Activated CD4-positive, alpha-beta memory T cell treated with anti-CD3 and anti-CD28 coated beads for 36 hours (primary cell): ENCODE results near the gene MTF2. TPM values are rescaled to one million over a fixed set of nuclear protein-coding genes. Genes with fewer than 3 reads are reported as not detected.

Experiments used
- CTCF ChIA-PET: fragments of 350-600 bp; sonication (Branson Sonifier 250); formaldehyde crosslinking; loops from one replicate; lab custom pipeline; 2021; ENCODE audit warnings: antibody characterized with exemption, inconsistent platforms; lab: Charles Lee
- POLR2A ChIA-PET: fragments of 350-600 bp; sonication (Branson Sonifier 250); formaldehyde crosslinking; loops from one replicate; lab custom pipeline; 2021; ENCODE audit warnings: antibody characterized with exemption; lab: Charles Lee
- DNase-seq: peaks from one replicate; pipeline ENCODE4 v3.0.0-alpha.2; 2020
- H3K27ac Mint-ChIP-seq: one replicate; pipeline ENCODE4 v1.8.0; 2021; ENCODE audit warnings: mixed read lengths
- H3K27me3 Mint-ChIP-seq: one replicate; pipeline ENCODE4 v1.8.0; 2021; ENCODE audit warnings: mixed read lengths
- H3K36me3 Mint-ChIP-seq: one replicate; pipeline ENCODE4 v1.8.0; 2021; ENCODE audit warnings: mixed read lengths
- H3K4me1 Mint-ChIP-seq: one replicate; pipeline ENCODE4 v1.8.0; 2021; ENCODE audit warnings: low read depth, mixed read lengths
- H3K4me3 Mint-ChIP-seq: one replicate; pipeline ENCODE4 v1.8.0; 2021; ENCODE audit warnings: mild to moderate bottlenecking, mixed read lengths
- H3K9me3 Mint-ChIP-seq: one replicate; pipeline ENCODE4 v1.8.0; 2021; ENCODE audit warnings: mixed read lengths
- intact Hi-C: fragments of 100-400 bp; cut with micrococcal nuclease; formaldehyde crosslinking; loops from one replicate; pipeline ENCODE4 v1.15.1; 2023
- total RNA-seq, 2 experiments: library from RNA; stranded (reverse); gene quantifications; one replicate each; pipeline ENCODE4 v1.2.3, GENCODE V29; 2021

The MTF2 gene
- total RNA-seq, 2 experiments from 2014 or later, result 53.6 to 55.1 TPM

DNA sequence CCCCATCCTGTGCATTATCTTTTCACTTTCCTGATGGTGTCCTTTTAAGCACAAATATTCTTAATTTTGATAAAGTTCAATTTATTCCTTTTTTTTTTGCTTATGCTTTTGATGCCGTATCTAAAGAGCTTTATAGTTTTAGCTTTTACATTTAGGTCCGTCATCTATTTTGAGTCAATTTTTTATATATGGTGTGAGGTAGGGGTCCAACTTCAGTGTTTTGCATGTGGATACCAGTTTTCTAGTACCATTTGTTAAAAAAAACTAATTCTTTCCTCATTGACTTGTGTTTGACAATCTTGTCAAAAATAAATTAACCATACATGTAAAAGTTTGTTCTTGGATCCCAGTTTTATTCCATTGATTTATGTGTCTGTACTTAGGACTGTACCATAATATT, 4.9 kb downstream of the MTF2 start:
- Mint-ChIP-seq H3K27ac (no peak overlapping the region), H3K27me3 (no peaks in the 10 kb centered on the region)
- intact Hi-C loops, result loop anchor here (5.0 kb wide), 2 partner anchors 43 to 353 kb away; no protein-coding TSS in a partner anchor

GRCh38 chr1:93087532-93087931, 8.4 kb downstream of the MTF2 start:
- Mint-ChIP-seq H3K36me3 (peaks cover 31% of the 10 kb centered on the region), H3K4me1 (peaks cover 47% of the 10 kb centered on the region), H3K27ac (no peak overlapping the region), H3K27me3 (no peaks in the 10 kb centered on the region), H3K9me3 (peaks cover 2% of the 10 kb centered on the region), H3K4me3 (no peak overlapping the region)
- intact Hi-C loops, result no loop called here
- no peak for DNase-seq
- CTCF ChIA-PET, result no interaction called here
- POLR2A ChIA-PET, result no interaction called here

More for the DNA sequence above, 4.9 kb downstream of the MTF2 start:
- CTCF ChIA-PET, result no interaction called here
- H3K4me1 Mint-ChIP-seq, result peaks cover 43% of the 10 kb centered on the region
- no peak for DNase-seq
- H3K9me3 Mint-ChIP-seq, result peaks cover 2% of the 10 kb centered on the region
- POLR2A ChIA-PET, result no interaction called here
- no peak overlapping the region for H3K4me3 Mint-ChIP-seq
- peaks cover 26% of the 10 kb centered on the region for H3K36me3 Mint-ChIP-seq

DNA sequence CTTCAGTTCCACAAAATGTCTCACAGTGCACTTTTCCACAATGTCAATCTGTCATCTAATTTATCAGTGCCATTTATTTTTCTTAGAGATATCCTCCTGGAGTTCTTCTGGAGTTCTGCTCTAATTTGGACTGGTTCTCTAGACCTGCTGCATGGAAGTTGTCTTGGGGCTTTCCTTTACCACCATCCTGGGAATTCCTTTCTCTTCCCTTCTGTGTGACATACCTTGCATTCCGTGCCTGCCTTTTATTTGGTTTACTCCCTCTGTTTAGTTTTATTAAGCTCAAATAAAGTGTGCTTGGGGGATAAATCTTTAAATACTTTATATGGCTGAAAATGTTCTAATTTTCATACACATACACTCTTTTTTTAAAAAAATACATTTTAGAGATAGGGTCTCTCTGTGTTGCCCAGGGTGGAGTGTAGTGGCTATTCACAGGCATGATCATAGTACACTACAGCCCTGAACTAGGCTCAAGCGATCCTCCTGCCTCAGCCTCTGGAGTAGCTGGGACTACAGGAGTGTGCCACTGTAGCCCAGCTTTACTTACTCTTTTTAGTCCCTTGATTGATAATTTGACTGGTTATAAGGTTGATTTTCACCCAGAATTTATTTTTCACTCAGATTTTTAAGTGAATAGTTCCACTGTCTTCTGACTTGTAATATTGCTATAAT, 14.4 kb downstream of the MTF2 start:
- H3K36me3 Mint-ChIP-seq, result peaks cover 10% of the 10 kb centered on the region
- H3K4me3 Mint-ChIP-seq, result no peak overlapping the region
- H3K4me1 Mint-ChIP-seq, result peaks cover 41% of the 10 kb centered on the region
- intact Hi-C loops, result no loop called here
- no peaks in the 10 kb centered on the region for H3K27me3 Mint-ChIP-seq
- no peak overlapping the region for H3K27ac Mint-ChIP-seq
- ChIA-PET CTCF (interaction anchor here (2.5 kb wide), 1 partner anchor 13 kb away, joined by 9 read pairs; no protein-coding TSS in a partner anchor), POLR2A (no interaction called here)
- no peaks in the 10 kb centered on the region for H3K9me3 Mint-ChIP-seq
- no peak for DNase-seq

GRCh38 chr1:93095804-93096585, 16.9 kb downstream of the MTF2 start:
- ChIA-PET POLR2A (no interaction called here), CTCF (interaction anchor here (1.5 to 2.1 kb wide), 2 partner anchors 15 to 72 kb away, joined by 3 to 12 read pairs; no protein-coding TSS in a partner anchor)
- intact Hi-C loops, result no loop called here
- Mint-ChIP-seq H3K9me3 (no peaks in the 10 kb centered on the region), H3K27ac (no peak overlapping the region), H3K4me1 (peaks cover 51% of the 10 kb centered on the region), H3K27me3 (no peaks in the 10 kb centered on the region), H3K36me3 (peaks cover 6% of the 10 kb centered on the region), H3K4me3 (no peak overlapping the region)
- no peak for DNase-seq

GRCh38 chr1:93102142-93102541, 23.1 kb downstream of the MTF2 start:
- Mint-ChIP-seq H3K36me3 (peaks cover 22% of the 10 kb centered on the region), H3K4me1 (peaks cover 31% of the 10 kb centered on the region), H3K9me3 (peaks cover 8% of the 10 kb centered on the region), H3K27me3 (no peaks in the 10 kb centered on the region), H3K27ac (no peak overlapping the region), H3K4me3 (no peak overlapping the region)
- no peak for DNase-seq
- CTCF ChIA-PET, result interaction anchor here (1.6 kb wide), 1 partner anchor 22 kb away, joined by 5 read pairs; no protein-coding TSS in a partner anchor
- intact Hi-C loops, result no loop called here
- POLR2A ChIA-PET, result no interaction called here

- Mint-ChIP-seq H3K4me3 (no peak overlapping the region), H3K27me3 (no peaks in the 10 kb centered on the region), H3K4me1 (peaks cover 24% of the 10 kb centered on the region), H3K27ac (no peak overlapping the region), H3K36me3 (peaks cover 36% of the 10 kb centered on the region), H3K9me3 (peaks cover 21% of the 10 kb centered on the region)
- POLR2A ChIA-PET, result no interaction called here
- DNase-seq, result no peak
- CTCF ChIA-PET, result no interaction called here
- intact Hi-C loops, result no loop called here
Observed at GRCh38 chr1:93106226-93106625, 27.1 kb downstream of the MTF2 start.

DNA sequence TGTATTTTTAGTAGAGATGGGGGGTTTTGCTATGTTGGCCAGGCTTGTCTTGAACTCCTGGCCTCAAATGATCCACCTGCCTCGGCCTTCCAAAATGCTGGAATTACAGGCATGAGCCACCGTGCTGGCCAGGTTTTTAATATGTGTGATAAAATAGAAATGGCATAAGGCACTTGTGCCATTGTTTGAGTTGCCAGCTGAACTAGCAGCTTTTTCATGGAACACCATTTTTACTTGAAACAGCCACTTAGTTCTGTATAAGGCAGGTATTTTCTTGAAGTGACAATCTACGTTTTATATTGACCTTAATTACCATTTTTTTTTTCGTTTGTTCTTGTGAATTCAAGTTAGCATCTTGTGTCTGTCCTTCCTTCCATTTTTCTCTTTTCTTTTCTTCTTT, 28.3 kb downstream of the MTF2 start:
- no peak for DNase-seq
- peaks cover 36% of the 10 kb centered on the region for H3K36me3 Mint-ChIP-seq
- peaks cover 21% of the 10 kb centered on the region for H3K9me3 Mint-ChIP-seq
- H3K27ac Mint-ChIP-seq, result no peak overlapping the region
- intact Hi-C loops, result no loop called here
- ChIA-PET CTCF (no interaction called here), POLR2A (no interaction called here)
- no peak overlapping the region for H3K4me3 Mint-ChIP-seq
- H3K27me3 Mint-ChIP-seq, result no peaks in the 10 kb centered on the region
- H3K4me1 Mint-ChIP-seq, result peaks cover 26% of the 10 kb centered on the region

- peaks cover 34% of the 10 kb centered on the region for H3K36me3 Mint-ChIP-seq
- no peak for DNase-seq
- intact Hi-C loops, result no loop called here
- peaks cover 26% of the 10 kb centered on the region for H3K4me1 Mint-ChIP-seq
- H3K9me3 Mint-ChIP-seq, result peaks cover 21% of the 10 kb centered on the region
- no peaks in the 10 kb centered on the region for H3K27me3 Mint-ChIP-seq
- H3K27ac Mint-ChIP-seq, result no peak overlapping the region
- ChIA-PET CTCF (no interaction called here), POLR2A (interaction anchor here (0.6 kb wide), 1 partner anchor 650 kb away, joined by 3 read pairs; no protein-coding TSS in a partner anchor)
- H3K4me3 Mint-ChIP-seq, result no peak overlapping the region
Observed at GRCh38 chr1:93108335-93108734, 29.3 kb downstream of the MTF2 start.

GRCh38 chr1:93109578-93109977, 30.5 kb downstream of the MTF2 start:
- no peak for DNase-seq
- Mint-ChIP-seq H3K27ac (no peak overlapping the region), H3K9me3 (peaks cover 21% of the 10 kb centered on the region), H3K27me3 (no peaks in the 10 kb centered on the region), H3K4me1 (peaks cover 26% of the 10 kb centered on the region), H3K36me3 (peaks cover 32% of the 10 kb centered on the region), H3K4me3 (no peak overlapping the region)
- intact Hi-C loops, result no loop called here
- CTCF ChIA-PET, result interaction anchor here (0.9 to 1.1 kb wide), 2 partner anchors 9 to 116 kb away, joined by 4 read pairs; no protein-coding TSS in a partner anchor
- POLR2A ChIA-PET, result interaction anchor here (1.3 kb wide), 1 partner anchor 11 kb away, joined by 3 read pairs; no protein-coding TSS in a partner anchor

DNA sequence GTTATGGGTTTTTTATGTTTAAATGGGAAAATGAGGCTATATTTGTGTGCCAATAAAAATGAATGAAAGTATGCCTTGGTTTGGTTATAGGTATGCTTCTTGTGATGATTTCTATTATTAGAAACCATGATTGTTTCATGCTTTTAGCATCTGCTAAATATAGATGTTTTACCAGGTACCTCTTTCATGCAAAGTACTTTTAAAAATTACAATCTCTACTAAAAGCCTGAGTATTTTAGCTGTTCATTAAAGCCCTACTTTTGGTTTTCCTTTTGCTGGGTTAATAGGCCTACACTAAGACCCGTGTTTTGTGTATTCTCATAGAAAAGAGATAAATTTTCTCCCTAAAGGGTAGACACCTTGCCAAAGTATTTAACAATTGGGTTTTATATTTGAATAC, 32.0 kb downstream of the MTF2 start:
- H3K4me3 Mint-ChIP-seq, result no peak overlapping the region
- CTCF ChIA-PET, result interaction anchor here (1.0 kb wide), 1 partner anchor 518 kb away, joined by 3 read pairs; no protein-coding TSS in a partner anchor
- H3K9me3 Mint-ChIP-seq, result peaks cover 18% of the 10 kb centered on the region
- no peaks in the 10 kb centered on the region for H3K27me3 Mint-ChIP-seq
- H3K36me3 Mint-ChIP-seq, result peaks cover 24% of the 10 kb centered on the region
- H3K4me1 Mint-ChIP-seq, result peaks cover 24% of the 10 kb centered on the region
- DNase-seq, result no peak
- intact Hi-C loops, result no loop called here
- H3K27ac Mint-ChIP-seq, result no peak overlapping the region
- POLR2A ChIA-PET, result no interaction called here

DNA sequence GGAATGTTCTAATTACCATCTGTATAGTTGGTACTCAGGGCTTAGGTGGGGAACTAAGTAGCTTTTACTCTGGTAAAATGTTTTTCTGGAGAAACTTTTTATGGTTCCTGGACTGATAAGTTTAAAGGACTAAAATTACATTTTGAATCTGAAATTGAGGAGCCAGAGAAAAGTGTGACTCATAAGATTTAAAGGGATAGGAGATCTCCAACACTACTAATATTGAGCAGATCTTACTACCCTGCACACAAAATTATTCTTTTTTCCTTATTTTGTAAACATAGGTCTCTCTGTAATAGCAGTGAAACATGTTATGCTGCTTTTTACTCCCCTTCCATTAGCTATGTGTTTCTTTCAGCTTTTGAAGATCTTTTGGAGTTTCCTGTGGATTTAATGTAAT, 32.5 kb downstream of the MTF2 start:
- Mint-ChIP-seq H3K4me1 (peaks cover 24% of the 10 kb centered on the region), H3K4me3 (no peak overlapping the region), H3K27me3 (no peaks in the 10 kb centered on the region), H3K27ac (no peak overlapping the region), H3K9me3 (peaks cover 18% of the 10 kb centered on the region), H3K36me3 (peaks cover 28% of the 10 kb centered on the region)
- no peak for DNase-seq
- intact Hi-C loops, result no loop called here
- POLR2A ChIA-PET, result no interaction called here
- CTCF ChIA-PET, result no interaction called here

DNA sequence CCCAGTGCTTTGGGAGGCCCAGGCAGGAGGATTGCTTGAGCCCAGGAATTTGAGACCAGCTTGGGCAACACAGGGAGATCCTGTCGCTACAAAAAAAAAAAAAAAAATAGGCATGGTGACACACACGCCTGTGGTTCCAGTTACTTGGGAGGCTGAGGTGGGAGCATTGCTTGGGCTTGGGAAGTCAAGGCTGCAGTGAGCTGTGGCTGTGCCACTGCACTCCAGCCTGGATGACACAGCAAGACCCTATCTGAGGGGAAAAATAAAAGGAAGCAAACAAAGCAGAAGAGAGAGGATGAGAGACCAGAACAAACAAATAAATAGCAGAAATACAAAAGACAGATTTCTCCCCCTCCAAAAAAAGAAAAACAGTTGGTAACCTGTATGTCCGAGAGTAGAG, 34.0 kb downstream of the MTF2 start:
- POLR2A ChIA-PET, result no interaction called here
- peaks cover 7% of the 10 kb centered on the region for H3K9me3 Mint-ChIP-seq
- CTCF ChIA-PET, result interaction anchor here (0.6 kb wide), 1 partner anchor 364 kb away, joined by 3 read pairs; no protein-coding TSS in a partner anchor
- H3K4me3 Mint-ChIP-seq, result no peak overlapping the region
- H3K27ac Mint-ChIP-seq, result no peak overlapping the region
- DNase-seq, result no peak
- peaks cover 24% of the 10 kb centered on the region for H3K4me1 Mint-ChIP-seq
- H3K36me3 Mint-ChIP-seq, result peaks cover 21% of the 10 kb centered on the region
- H3K27me3 Mint-ChIP-seq, result no peaks in the 10 kb centered on the region
- intact Hi-C loops, result no loop called here
